Testis (tissue), 3 donors: ENCODE measurements around the gene KLHL14. TPM values are rescaled to one million over a fixed set of nuclear protein-coding genes. Genes with fewer than 3 reads are reported as not detected.

Experiments
- DNase-seq: peaks from one replicate; pipeline ENCODE4 v3.0.0-alpha.2; 2019
- H3K27ac ChIP-seq, 2 donors: fragments of 200-600 bp; sonication (generic); one replicate each; pipeline ENCODE4 v1.5.1; 2019
- H3K27me3 ChIP-seq: fragments of 200-600 bp; sonication (generic); one replicate; pipeline ENCODE4 v1.5.1; 2019
- H3K36me3 ChIP-seq: fragments of 200-600 bp; sonication (generic); one replicate; pipeline ENCODE4 v1.5.1; 2017; ENCODE audit warnings: low read depth; ENCODE audit errors: missing control alignments
- H3K4me1 ChIP-seq: fragments of 200-600 bp; sonication (generic); one replicate; pipeline ENCODE4 v1.5.1; 2019
- H3K4me3 ChIP-seq, 2 donors: fragments of 200-600 bp; sonication (generic); one replicate each; pipeline ENCODE4 v1.5.1; 2017 to 2019
- H3K9me3 ChIP-seq: fragments of 200-600 bp; sonication (generic); one replicate; pipeline ENCODE4 v1.5.1; 2017
- CTCF ChIP-seq, 3 experiments: fragments of 450-650 bp in 2 of 3; fragments of 200-600 bp in 1 of 3; sonication (generic) in 1 of 3; IDR thresholded peaks; one replicate each; pipeline ENCODE4 v1.5.1; 2016 to 2019; ENCODE audit warnings: antibody characterized with exemption in 3 of 3, mild to moderate bottlenecking in 2 of 3, moderate library complexity in 1 of 3
- POLR2A ChIP-seq: fragments of 450-650 bp; IDR thresholded peaks from one replicate; pipeline ENCODE4 v1.6.1; 2017; ENCODE audit warnings: antibody characterized with exemption, mild to moderate bottlenecking, moderate library complexity
- WGBS, 2 donors: methylation state at CpG; one replicate each; pipeline ENCODE4 v1.1.5; 2018; 5-methylcytosine and 5-hydroxymethylcytosine counted together
- intact Hi-C: fragments of 100-400 bp; cut with DNase I; formaldehyde crosslinking; loops from one replicate; pipeline ENCODE4 v1.15.1; 2023; ENCODE audit warnings: low total_unique reads
- polyA plus RNA-seq: library from polyadenylated mRNA; stranded (reverse); fragments of 350-450 nt; fragmentation: Illumina TruSeq; extraction: RNeasy Lipid Tissue Mini Kit (QIAGEN cat#74804); gene quantifications from one replicate; pipeline ENCODE4 v1.2.3, GENCODE V29; 2014; ENCODE audit warnings: low read depth, low replicate concordance; ENCODE audit not compliant: insufficient read depth
- total RNA-seq, 2 donors: library from RNA; depleted of rRNA; stranded (reverse); fragments of >200 nt; gene quantifications; one replicate each; pipeline ENCODE4 v1.2.3, GENCODE V29; 2016

Gene KLHL14
- total and polyA plus RNA-seq, 3 donors from 2014 or later, result 2.0 to 3.3 (median 2.7) TPM

GRCh38 chr18:32732165-32732564 lies 40.7 kb downstream of the KLHL14 start:
- intact Hi-C loops, result no loop called here
- Histone ChIP-seq H3K4me3 (no peak overlapping the region), H3K9me3 (no peaks in the 10 kb centered on the region), H3K4me1 (no peaks in the 10 kb centered on the region), H3K27me3 (no peaks in the 10 kb centered on the region), H3K27ac (no peak overlapping the region), H3K36me3 (no peaks in the 10 kb centered on the region)
- no peak for DNase-seq
- TF ChIP-seq CTCF (IDR thresholded peaks at IDR 0.05) (no peak), POLR2A (no peak)
- WGBS, 2 donors, result 94% methylated on average over 1 of the region's 1 CpG

GRCh38 chr18:32730620-32731091 lies 42.2 kb downstream of the KLHL14 start:
- Histone ChIP-seq H3K36me3 (no peaks in the 10 kb centered on the region), H3K4me1 (no peaks in the 10 kb centered on the region), H3K27me3 (no peaks in the 10 kb centered on the region), H3K9me3 (no peaks in the 10 kb centered on the region), H3K27ac (no peak overlapping the region), H3K4me3 (peak overlapping the region in 1 of 2 donors; percentile 27)
- WGBS, 2 donors, result 56 to 65% methylated on average over 9 of the region's 9 CpGs
- DNase-seq, result no peak
- TF ChIP-seq CTCF (IDR thresholded peaks at IDR 0.05), result no peak
- TF ChIP-seq POLR2A, result no peak
- intact Hi-C loops, result no loop called here

- Histone ChIP-seq H3K27me3 (no peaks in the 10 kb centered on the region), H3K9me3 (no peaks in the 10 kb centered on the region), H3K27ac (peak overlapping the region in 1 of 2 donors; percentile 48), H3K4me3 (no peak overlapping the region), H3K36me3 (no peaks in the 10 kb centered on the region), H3K4me1 (no peaks in the 10 kb centered on the region)
- 38 to 63% methylated on average over 2 of the region's 2 CpGs for whole genome bisulfite sequencing, 2 donors
- no peak for TF ChIP-seq POLR2A
- DNase-seq, result no peak
- intact Hi-C loops, result no loop called here
These were observed 42.8 kb downstream of the KLHL14 start for GRCh38 chr18:32730068-32730467.

GRCh38 chr18:32724071-32724749 lies 48.6 kb downstream of the KLHL14 start:
- WGBS, 2 donors, result 49 to 57% methylated on average over 3 of the region's 3 CpGs
- Histone ChIP-seq H3K4me1 (no peaks in the 10 kb centered on the region), H3K4me3 (no peak overlapping the region), H3K9me3 (no peaks in the 10 kb centered on the region), H3K36me3 (no peaks in the 10 kb centered on the region), H3K27me3 (no peaks in the 10 kb centered on the region), H3K27ac (no peak overlapping the region)
- no peak for TF ChIP-seq CTCF (IDR thresholded peaks at IDR 0.05)
- TF ChIP-seq POLR2A, result no peak
- DNase-seq, result no peak
- intact Hi-C loops, result no loop called here

- intact Hi-C loops, result no loop called here
- Histone ChIP-seq H3K4me3 (no peak overlapping the region), H3K27me3 (no peaks in the 10 kb centered on the region), H3K4me1 (no peaks in the 10 kb centered on the region), H3K9me3 (no peaks in the 10 kb centered on the region), H3K27ac (no peak overlapping the region), H3K36me3 (no peaks in the 10 kb centered on the region)
- DNase-seq, result no peak
- 72 to 81% methylated on average over 3 of the region's 3 CpGs for WGBS, 2 donors
- TF ChIP-seq CTCF (IDR thresholded peaks at IDR 0.05), result no peak
These were observed 50.5 kb downstream of the KLHL14 start for GRCh38 chr18:32722279-32722678.
